HepG2 (cell line): ENCODE data around the gene SELPLG. TPM values are rescaled to one million over a fixed set of nuclear protein-coding genes. Genes with fewer than 3 reads are reported as not detected.

Experiments used
- ATAC-seq: fragments of 200-7000 bp; cut with Tn5 transposase; 3 replicates; pipeline ENCODE4 v1.9.1; 2020; ENCODE audit warnings: mild to moderate bottlenecking, moderate library complexity
- BruUV-seq: library from RNA; stranded (reverse); fragments of 400-500 nt; replicated peaks from 2 replicates; lab custom pipeline; 2021; lab: Mats Ljungman, UMichigan
- CTCF ChIA-PET: fragments of 300-600 bp; formaldehyde crosslinking; extraction: SDS; loops from one replicate; lab custom pipeline; 2021; ENCODE audit warnings: low total read pairs, inconsistent platforms, low intra/inter-chr PET ratio; lab: Yijun Ruan, JAX
- POLR2A ChIA-PET: fragments of 350-600 bp; sonication (Branson Sonifier 250); formaldehyde crosslinking; loops from one replicate; lab custom pipeline; 2020; ENCODE audit warnings: antibody characterized with exemption, inconsistent platforms; lab: Yijun Ruan, JAX
- DNase-seq: peaks from one replicate; pipeline ENCODE4 v3.0.0-alpha.2; 2015; ENCODE audit warnings: low spot score
- FAIRE-seq: peaks from 3 replicates; lab custom pipeline; 2011; peaks lifted over from hg19 to GRCh38; lab: Jason Lieb, UNC
- H2AFZ ChIP-seq: one replicate; pipeline ENCODE4 v1.6.1; 2011; ENCODE audit warnings: low read length, inconsistent platforms
- H3K27ac ChIP-seq: fragments of 300-600 bp; 3 replicates; pipeline ENCODE4 v1.8.0; 2011; ENCODE audit warnings: mixed run types, mild to moderate bottlenecking, mixed read lengths, low read length, inconsistent platforms; ENCODE audit not compliant: insufficient read depth; ENCODE audit errors: extremely low read length
- H3K27me3 ChIP-seq, 2 experiments: fragments of 200-600 bp in 1 of 2; 2 replicates in 1 of 2; 3 replicates in 1 of 2; pipeline versions ENCODE4 v1.6.0 to v1.8.0; 2011; ENCODE audit warnings: low read length in 2 of 2, mild to moderate bottlenecking in 2 of 2, moderate library complexity in 2 of 2, inconsistent platforms in 1 of 2; ENCODE audit not compliant: insufficient read depth in 2 of 2, control insufficient read depth in 1 of 2
- H3K36me3 ChIP-seq, 2 experiments: fragments of 200-600 bp in 1 of 2; replicated peaks in 1 of 2; 2 replicates in 1 of 2; 3 replicates in 1 of 2; pipeline versions ENCODE4 v1.5.1 to v1.8.0; 2011; ENCODE audit warnings: low read length in 2 of 2, inconsistent platforms in 1 of 2; ENCODE audit not compliant: insufficient read depth in 2 of 2, control insufficient read depth in 1 of 2
- H3K4me1 ChIP-seq: 2 replicates; pipeline ENCODE4 v1.5.1; 2012; ENCODE audit warnings: low read length, inconsistent platforms; ENCODE audit not compliant: insufficient read depth
- H3K4me2 ChIP-seq: 2 replicates; pipeline ENCODE4 v1.6.0; 2011; ENCODE audit warnings: low read depth, low read length, inconsistent platforms
- H3K4me3 ChIP-seq, 3 experiments: fragments of 200-600 bp in 1 of 3; sonication (generic), shearing (Covaris generic) in 1 of 3; replicated peaks in 1 of 3; 2 replicates each; pipeline ENCODE4 v1.5.1; 2011 to 2016; ENCODE audit warnings: low read length in 3 of 3, inconsistent platforms in 2 of 3, low read depth in 2 of 3, mild to moderate bottlenecking in 2 of 3, control low read depth in 1 of 3, mixed read lengths in 1 of 3; ENCODE audit not compliant: insufficient read depth in 1 of 3
- H3K79me2 ChIP-seq: one replicate; pipeline ENCODE4 v1.6.1; 2011; ENCODE audit warnings: low read length, inconsistent platforms; ENCODE audit not compliant: insufficient read depth
- H3K9ac ChIP-seq: 2 replicates; pipeline ENCODE4 v1.6.0; 2011; ENCODE audit warnings: mild to moderate bottlenecking, low read depth, low read length, inconsistent platforms; ENCODE audit not compliant: insufficient read depth
- H3K9me3 ChIP-seq: 2 replicates; pipeline ENCODE4 v1.5.1; 2012; ENCODE audit warnings: mild to moderate bottlenecking, low read length
- H4K20me1 ChIP-seq: 2 replicates; pipeline ENCODE4 v1.6.0; 2011; ENCODE audit warnings: inconsistent platforms, mild to moderate bottlenecking, low read length, moderate library complexity; ENCODE audit not compliant: insufficient read depth
- GATAD1 ChIP-seq: IDR thresholded peaks from 2 replicates; pipeline ENCODE4 v1.6.1; 2016; ENCODE audit warnings: missing genetic modification reagents, missing compliant biosample characterization
- GZF1 ChIP-seq: sonication (generic); formaldehyde crosslinking; IDR thresholded peaks from 2 replicates; pipeline ENCODE4 v1.5.1; 2020; ENCODE audit warnings: mild to moderate bottlenecking, missing genetic modification reagents
- IRX3 ChIP-seq: sonication (generic); formaldehyde crosslinking; IDR thresholded peaks from 2 replicates; pipeline ENCODE4 v1.8.1; 2023; ENCODE audit warnings: mild to moderate bottlenecking, low read depth, missing genetic modification reagents, borderline replicate concordance
- TARDBP ChIP-seq: sonication (generic); formaldehyde crosslinking; IDR thresholded peaks from 2 replicates; pipeline ENCODE4 v1.8.0; 2022; ENCODE audit warnings: mild to moderate bottlenecking, missing genetic modification reagents
- TBL1XR1 ChIP-seq: fragments of 150-350 bp; IDR thresholded peaks from 2 replicates; pipeline ENCODE4 v1.6.1; 2014; ENCODE audit warnings: borderline replicate concordance, low read length; ENCODE audit not compliant: partially characterized antibody
- WGBS: methylation state at CpG from one replicate; pipeline ENCODE4 v1.1.6; 2017; ENCODE audit warnings: low lambda C conversion rate; 5-methylcytosine and 5-hydroxymethylcytosine counted together
- in situ Hi-C: cut with HindIII; loops from 2 replicates; pipeline ENCODE4 v1.10.0; 2017; ENCODE audit warnings: low pct_unique_long_range_greater_than_20kb; ENCODE audit not compliant: extremely low pct_ligation_motif_present
- intact Hi-C: fragments of 100-400 bp; cut with micrococcal nuclease; formaldehyde crosslinking; loops from one replicate; pipeline ENCODE4 v1.10.0; 2022; ENCODE audit not compliant: unreplicated experiment
- polyA plus RNA-seq, 8 experiments: library from polyadenylated mRNA; depleted of rRNA in 3 of 8; stranded (reverse) in 7 of 8; unstranded in 1 of 8; fragments of >200 nt; fragmentation: Illumina TruSeq in 4 of 8; extraction: Trizol in 4 of 8; gene quantifications; 2 replicates each; pipeline versions ENCODE4 v1.2.1 to v1.2.3, GENCODE V29; 2011 to 2016; ENCODE audit warnings: low read depth in 4 of 8, missing spikeins in 1 of 8, mixed read lengths in 1 of 8; ENCODE audit not compliant: insufficient read depth in 1 of 8
- total RNA-seq, 5 experiments: library from RNA; depleted of rRNA; stranded (reverse); fragments of >200 nt; fragmentation: Illumina TruSeq; extraction: Trizol; gene quantifications; 2 replicates each; pipeline ENCODE4 v1.2.3, GENCODE V29; 2016; ENCODE audit warnings: low read depth in 1 of 5
- TF ChIP-seq, protein P1 (sequence below): sonication (generic); formaldehyde crosslinking; IDR thresholded peaks from 2 replicates; pipeline ENCODE4 v1.4.0; 2020; ENCODE audit warnings: low read depth, missing genetic modification reagents
- TF ChIP-seq, protein P2 (sequence below): sonication (generic); formaldehyde crosslinking; IDR thresholded peaks from 2 replicates; pipeline ENCODE4 v1.4.0; 2020; ENCODE audit warnings: missing genetic modification reagents

Gene SELPLG
- total and polyA plus RNA-seq, 2 of the 13 experiments (the other 11 are each of a cell fraction or from before 2014, with no cell fraction given): 0.12 TPM; not detected in 1

GRCh38 chr12:108615918-108616317 is 17.8 kb downstream of the SELPLG start (continued):
- TF ChIP-seq, protein P1, sequence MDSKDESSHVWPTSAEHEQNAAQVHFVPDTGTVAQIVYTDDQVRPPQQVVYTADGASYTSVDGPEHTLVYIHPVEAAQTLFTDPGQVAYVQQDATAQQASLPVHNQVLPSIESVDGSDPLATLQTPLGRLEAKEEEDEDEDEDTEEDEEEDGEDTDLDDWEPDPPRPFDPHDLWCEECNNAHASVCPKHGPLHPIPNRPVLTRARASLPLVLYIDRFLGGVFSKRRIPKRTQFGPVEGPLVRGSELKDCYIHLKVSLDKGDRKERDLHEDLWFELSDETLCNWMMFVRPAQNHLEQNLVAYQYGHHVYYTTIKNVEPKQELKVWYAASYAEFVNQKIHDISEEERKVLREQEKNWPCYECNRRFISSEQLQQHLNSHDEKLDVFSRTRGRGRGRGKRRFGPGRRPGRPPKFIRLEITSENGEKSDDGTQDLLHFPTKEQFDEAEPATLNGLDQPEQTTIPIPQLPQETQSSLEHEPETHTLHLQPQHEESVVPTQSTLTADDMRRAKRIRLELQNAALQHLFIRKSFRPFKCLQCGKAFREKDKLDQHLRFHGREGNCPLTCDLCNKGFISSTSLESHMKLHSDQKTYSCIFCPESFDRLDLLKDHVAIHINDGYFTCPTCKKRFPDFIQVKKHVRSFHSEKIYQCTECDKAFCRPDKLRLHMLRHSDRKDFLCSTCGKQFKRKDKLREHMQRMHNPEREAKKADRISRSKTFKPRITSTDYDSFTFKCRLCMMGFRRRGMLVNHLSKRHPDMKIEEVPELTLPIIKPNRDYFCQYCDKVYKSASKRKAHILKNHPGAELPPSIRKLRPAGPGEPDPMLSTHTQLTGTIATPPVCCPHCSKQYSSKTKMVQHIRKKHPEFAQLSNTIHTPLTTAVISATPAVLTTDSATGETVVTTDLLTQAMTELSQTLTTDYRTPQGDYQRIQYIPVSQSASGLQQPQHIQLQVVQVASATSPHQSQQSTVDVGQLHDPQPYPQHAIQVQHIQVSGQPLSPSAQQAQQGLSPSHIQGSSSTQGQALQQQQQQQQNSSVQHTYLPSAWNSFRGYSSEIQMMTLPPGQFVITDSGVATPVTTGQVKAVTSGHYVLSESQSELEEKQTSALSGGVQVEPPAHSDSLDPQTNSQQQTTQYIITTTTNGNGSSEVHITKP (CRISPR knock-in tag): no peak
- TF ChIP-seq IRX3: no peak
- no peak for TF ChIP-seq TARDBP (CRISPR knock-in tag)
- TF ChIP-seq, all 625 proteins: peak for 0

DNA sequence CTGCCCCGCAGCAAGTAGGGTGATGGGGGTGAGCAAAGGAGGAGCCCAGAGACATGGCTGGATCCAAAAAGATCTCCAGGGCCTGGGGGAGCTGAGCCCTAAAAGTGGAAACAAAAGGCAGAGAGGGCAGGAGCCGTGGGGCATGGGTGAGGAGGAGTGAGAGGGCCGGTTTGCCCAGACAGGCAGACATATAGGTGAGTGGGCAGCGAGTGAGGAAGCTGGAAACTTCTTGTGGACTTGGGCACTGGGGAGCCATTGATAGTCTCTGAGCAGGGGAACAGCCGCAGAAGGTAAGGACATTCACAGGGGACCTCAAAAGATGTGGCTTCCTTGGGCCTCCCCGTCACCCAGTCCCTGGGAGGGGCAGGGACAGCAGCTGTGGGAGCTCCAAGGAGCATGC is 19.1 kb downstream of the SELPLG start:
- Histone ChIP-seq H3K4me3 (no peak overlapping the region), H4K20me1 (no peaks in the 10 kb centered on the region), H3K9me3 (no peaks in the 10 kb centered on the region)
- no TSS peak for BruUV-seq
- no peak for TF ChIP-seq GZF1
- TF ChIP-seq, protein P2, sequence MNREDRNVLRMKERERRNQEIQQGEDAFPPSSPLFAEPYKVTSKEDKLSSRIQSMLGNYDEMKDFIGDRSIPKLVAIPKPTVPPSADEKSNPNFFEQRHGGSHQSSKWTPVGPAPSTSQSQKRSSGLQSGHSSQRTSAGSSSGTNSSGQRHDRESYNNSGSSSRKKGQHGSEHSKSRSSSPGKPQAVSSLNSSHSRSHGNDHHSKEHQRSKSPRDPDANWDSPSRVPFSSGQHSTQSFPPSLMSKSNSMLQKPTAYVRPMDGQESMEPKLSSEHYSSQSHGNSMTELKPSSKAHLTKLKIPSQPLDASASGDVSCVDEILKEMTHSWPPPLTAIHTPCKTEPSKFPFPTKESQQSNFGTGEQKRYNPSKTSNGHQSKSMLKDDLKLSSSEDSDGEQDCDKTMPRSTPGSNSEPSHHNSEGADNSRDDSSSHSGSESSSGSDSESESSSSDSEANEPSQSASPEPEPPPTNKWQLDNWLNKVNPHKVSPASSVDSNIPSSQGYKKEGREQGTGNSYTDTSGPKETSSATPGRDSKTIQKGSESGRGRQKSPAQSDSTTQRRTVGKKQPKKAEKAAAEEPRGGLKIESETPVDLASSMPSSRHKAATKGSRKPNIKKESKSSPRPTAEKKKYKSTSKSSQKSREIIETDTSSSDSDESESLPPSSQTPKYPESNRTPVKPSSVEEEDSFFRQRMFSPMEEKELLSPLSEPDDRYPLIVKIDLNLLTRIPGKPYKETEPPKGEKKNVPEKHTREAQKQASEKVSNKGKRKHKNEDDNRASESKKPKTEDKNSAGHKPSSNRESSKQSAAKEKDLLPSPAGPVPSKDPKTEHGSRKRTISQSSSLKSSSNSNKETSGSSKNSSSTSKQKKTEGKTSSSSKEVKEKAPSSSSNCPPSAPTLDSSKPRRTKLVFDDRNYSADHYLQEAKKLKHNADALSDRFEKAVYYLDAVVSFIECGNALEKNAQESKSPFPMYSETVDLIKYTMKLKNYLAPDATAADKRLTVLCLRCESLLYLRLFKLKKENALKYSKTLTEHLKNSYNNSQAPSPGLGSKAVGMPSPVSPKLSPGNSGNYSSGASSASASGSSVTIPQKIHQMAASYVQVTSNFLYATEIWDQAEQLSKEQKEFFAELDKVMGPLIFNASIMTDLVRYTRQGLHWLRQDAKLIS (CRISPR knock-in tag): no peak
- TF ChIP-seq GATAD1: no peak
- no peak for TF ChIP-seq TBL1XR1
- TF ChIP-seq, all 625 proteins: peak for 0
- WGBS: 30% methylated on average over 5 of the region's 6 CpGs
- Histone ChIP-seq H3K36me3 (no peaks in the 10 kb centered on the region), H3K27ac (no peak overlapping the region), H3K27me3 (peaks cover 0 to 21% of the 10 kb centered on the region in 2 experiments; a peak in 4 of 5 replicates), H2AFZ (no peak overlapping the region), H3K79me2 (no peaks in the 10 kb centered on the region), H3K4me2 (no peak overlapping the region), H3K4me1 (peaks cover 19% of the 10 kb centered on the region), H3K9ac (no peak overlapping the region)
- DNase-seq (no peak), FAIRE-seq (no peak), ATAC-seq (no peak)
- POLR2A ChIA-PET: no interaction called here
- CTCF ChIA-PET: interaction anchor here (1.2 kb wide), 1 partner anchor 50 kb away, joined by 4 read pairs; no protein-coding TSS in a partner anchor
- in situ Hi-C loops (loop anchor here (5.0 kb wide), 1 partner anchor 47 kb away; no protein-coding TSS in a partner anchor), intact Hi-C loops (no loop called here)
